D721Med (cell line): Measurements from ENCODE around the gene CDCA4.

Experiments
- DNase-seq: peaks from one replicate; pipeline ENCODE4 v3.0.0; 2011; ENCODE audit warnings: low spot score; ENCODE audit not compliant: insufficient read length
- FAIRE-seq: peaks from 2 replicates; lab custom pipeline; 2011; peaks lifted over from hg19 to GRCh38; lab: Jason Lieb, UNC
- CTCF ChIP-seq: IDR thresholded peaks from 2 replicates; pipeline ENCODE4 v1.5.1; 2012; ENCODE audit warnings: mild to moderate bottlenecking, control low read depth; ENCODE audit not compliant: insufficient read depth; ENCODE audit errors: missing control alignments

CDCA4 gene

GRCh38 chr14:105061428-105062047 lies 40.7 kb upstream of the CDCA4 start:
- FAIRE-seq (no peak), DNase-seq (no peak)
- no peak for TF ChIP-seq CTCF

DNA sequence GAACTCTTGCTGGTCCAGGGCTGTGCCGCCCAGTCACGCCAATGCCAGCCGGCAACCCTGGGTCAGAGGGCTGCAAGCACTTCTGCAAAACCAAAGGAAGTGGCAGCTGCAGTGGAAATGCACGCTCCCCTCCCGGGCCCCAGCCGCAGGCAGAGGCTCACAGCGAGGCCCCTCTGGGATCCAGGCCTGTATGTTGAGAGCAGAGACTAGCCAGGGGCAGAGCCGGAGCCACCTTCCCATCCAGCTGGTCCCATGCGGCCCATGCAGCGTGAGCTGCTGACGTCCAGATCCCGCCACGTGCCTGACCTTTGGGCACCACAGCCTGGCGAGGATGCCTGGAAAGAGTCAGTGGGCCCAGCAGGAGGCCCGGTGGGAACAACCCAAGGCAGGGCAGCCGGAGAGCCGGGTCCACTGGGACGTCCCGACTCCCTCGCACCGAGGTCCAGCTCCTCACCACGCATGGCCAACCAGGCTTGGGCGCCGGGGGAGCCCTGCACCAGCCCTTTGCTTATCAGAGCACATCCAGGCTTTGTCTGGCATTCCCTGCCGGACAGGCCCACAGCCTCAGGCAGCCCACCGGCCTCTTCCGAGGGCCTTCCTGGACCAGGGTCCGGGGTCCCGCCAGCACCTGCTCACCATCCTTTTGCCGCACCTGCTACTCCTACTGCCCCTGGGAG lies 40.0 kb upstream of the CDCA4 start:
- no peak for TF ChIP-seq CTCF
- no peak for FAIRE-seq
- DNase-seq, result no peak

DNA sequence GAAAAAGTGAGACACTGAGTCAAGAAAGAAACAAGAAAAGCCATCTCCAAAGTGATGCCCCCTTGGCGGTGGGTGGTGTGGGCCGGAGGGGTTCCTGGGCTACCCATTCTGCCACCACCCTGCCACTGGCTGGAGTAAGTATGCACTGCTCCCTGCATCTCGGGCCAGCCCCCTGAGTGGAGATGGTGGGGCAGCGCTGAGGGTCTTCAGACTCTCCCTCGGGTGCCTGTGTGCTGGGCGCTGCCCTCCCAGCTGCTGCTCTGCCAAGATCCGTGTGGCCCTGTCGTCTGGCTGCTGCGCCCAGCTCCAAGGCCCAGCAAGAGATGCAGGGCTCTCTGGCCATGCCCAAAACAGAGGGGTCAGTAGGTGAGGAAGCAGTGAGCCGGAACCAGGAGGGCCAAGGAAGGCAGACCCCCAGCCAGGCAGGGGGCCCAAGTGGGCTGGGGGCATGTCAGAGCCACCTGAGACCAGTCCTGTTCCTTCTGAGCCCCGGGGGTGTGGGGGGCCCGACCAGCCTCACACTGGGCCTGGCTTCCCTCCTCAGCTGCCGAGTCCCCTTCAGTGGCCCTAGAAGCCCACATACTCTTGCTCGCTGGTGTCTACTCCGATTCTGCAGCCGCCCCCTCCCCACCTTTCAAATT lies 39.2 kb upstream of the CDCA4 start:
- TF ChIP-seq CTCF, result no peak
- DNase-seq (no peak), FAIRE-seq (no peak)

DNA sequence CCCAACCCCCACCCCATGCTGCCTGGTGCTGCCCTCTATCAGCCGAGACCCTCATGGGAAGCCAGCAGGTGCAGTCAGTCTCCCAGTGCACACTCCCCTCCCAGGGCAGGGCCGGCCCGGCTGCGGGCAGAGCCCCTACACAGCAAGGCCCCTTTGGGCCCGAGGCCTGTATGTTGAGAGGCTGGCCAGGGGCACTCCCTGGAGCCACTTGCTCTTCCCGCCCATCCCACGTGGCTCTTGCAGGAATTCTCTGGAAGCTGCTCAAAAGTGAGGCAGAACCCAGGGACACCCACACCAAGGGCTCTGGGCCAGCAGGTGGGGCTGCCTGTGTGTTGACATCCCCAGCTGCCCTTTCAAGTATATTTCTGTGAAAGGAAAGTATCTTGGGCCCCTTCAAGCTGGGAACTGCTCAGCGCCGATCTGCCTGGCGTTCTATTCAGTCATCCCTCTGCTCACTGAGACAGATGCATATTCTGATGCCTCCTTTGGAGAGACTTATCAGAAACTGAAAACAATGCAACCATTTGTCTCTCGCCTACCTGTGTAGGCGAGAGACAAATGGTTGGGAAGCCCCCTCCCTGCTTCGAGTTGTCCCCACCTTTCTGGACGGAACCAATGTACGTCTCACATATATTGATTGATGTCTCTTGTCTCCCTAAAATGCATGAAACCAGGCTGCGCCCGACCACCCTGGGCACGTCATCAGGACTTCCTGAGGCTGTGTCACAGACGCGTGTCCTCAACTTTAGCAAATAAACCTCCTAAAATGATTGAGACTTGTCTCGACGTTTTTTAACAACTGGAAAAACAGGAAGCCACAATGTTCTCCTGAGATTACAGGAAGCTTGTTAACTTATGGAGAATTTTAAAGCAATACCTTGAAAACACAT lies 38.4 kb upstream of the CDCA4 start:
- DNase-seq (no peak), FAIRE-seq (no peak)
- TF ChIP-seq CTCF, result peak; percentile 18

- DNase-seq (no peak), FAIRE-seq (no peak)
- no peak for TF ChIP-seq CTCF
These were observed 37.7 kb upstream of the CDCA4 start for GRCh38 chr14:105058521-105059034.

DNA sequence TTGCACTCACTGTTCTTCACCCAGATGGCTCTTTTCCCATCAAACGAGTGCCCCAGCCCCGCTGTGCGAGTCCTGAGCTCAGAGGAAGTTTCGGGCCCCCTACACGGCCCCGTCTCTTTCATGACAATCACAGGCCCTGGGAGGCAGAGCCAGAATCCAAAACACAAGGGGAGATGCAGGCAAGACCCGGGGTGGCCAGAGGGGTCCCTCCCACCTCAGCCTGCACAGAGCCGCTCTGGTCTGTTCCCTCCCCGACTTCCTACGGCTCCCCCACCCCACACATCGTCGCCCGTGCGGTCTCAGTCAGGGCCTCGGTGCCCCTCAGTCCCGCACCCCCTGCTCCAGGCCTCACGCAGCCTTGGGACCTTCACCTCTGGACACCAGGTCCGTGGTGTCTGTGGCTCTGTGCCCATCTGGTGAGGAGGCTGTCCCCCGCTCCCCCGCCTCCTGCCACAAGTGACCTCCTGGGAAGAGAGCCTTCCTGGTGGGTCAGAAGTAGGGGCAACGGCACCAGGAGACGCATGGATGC lies 35.5 kb upstream of the CDCA4 start:
- DNase-seq (no peak), FAIRE-seq (no peak)
- no peak for TF ChIP-seq CTCF
